ENCODE results near the gene AGPAT1.
"Not testable (repeated sequence)": the region's sequence is repeated elsewhere in the genome, so short reads cannot be mapped to it uniquely, and the experiment has no call there.

AGPAT1 gene

GRCh38 chr6:32146687-32147086 lies 29.2 kb downstream of the AGPAT1 start:
- DNase-seq = no peak

GRCh38 chr6:32146287-32146686 lies 29.6 kb downstream of the AGPAT1 start:
- DNase-seq = no peak

GRCh38 chr6:32144238-32144637 lies 31.6 kb downstream of the AGPAT1 start:
- DNase-seq = not testable (repeated sequence)

GRCh38 chr6:32140420-32141046 lies 35.4 kb downstream of the AGPAT1 start:
- DNase-seq = no peak

- no peak for DNase-seq
Measured at GRCh38 chr6:32139590-32139989, 36.3 kb downstream of the AGPAT1 start.

GRCh38 chr6:32137454-32137853 lies 38.4 kb downstream of the AGPAT1 start:
- DNase-seq = no peak

GRCh38 chr6:32133786-32134185 lies 42.1 kb downstream of the AGPAT1 start:
- DNase-seq = no peak

- DNase-seq = no peak
Measured at GRCh38 chr6:32132110-32132509, 43.8 kb downstream of the AGPAT1 start.

- DNase-seq = no peak
Measured at GRCh38 chr6:32131439-32131948, 44.4 kb downstream of the AGPAT1 start.

GRCh38 chr6:32129297-32130088 lies 46.4 kb downstream of the AGPAT1 start:
- DNase-seq = no peak

- no peak for DNase-seq
Measured at GRCh38 chr6:32128751-32129296, 47.1 kb downstream of the AGPAT1 start.

GRCh38 chr6:32127717-32128592 lies 47.9 kb downstream of the AGPAT1 start, which contains the start of gene ATF6B:
Gene ATF6B (minus strand): TSS chr6:32128246. CDS start chr6:32128207, 39 bp downstream.
- DNase-seq = peak; percentile 97

GRCh38 chr6:32127409-32127716 lies 48.5 kb downstream of the AGPAT1 start:
- no peak for DNase-seq

GRCh38 chr6:32126880-32127279 lies 49.0 kb downstream of the AGPAT1 start:
- DNase-seq = no peak

- no peak for DNase-seq
Measured at GRCh38 chr6:32123681-32124080, 52.2 kb downstream of the AGPAT1 start.

GRCh38 chr6:32120573-32121059 lies 55.3 kb downstream of the AGPAT1 start:
- DNase-seq = no peak

GRCh38 chr6:32118782-32119628 lies 56.9 kb downstream of the AGPAT1 start:
- DNase-seq = peak; percentile 41
